ENCODE measurements around the gene PDHX.

- TF ChIP-seq CTCF (IDR thresholded peaks at IDR 0.05) (no peak), POLR2A (IDR thresholded peaks at IDR 0.05) (no peak)
Measured at GRCh38 chr11:34963351-34963750, 46.9 kb downstream of the PDHX start.

Measured in upper lobe of left lung (tissue), 4 donors.